Nephron (organoid): ENCODE measurements around the gene COL4A6.
"Not testable (repeated sequence)": the region's sequence is repeated elsewhere in the genome, so short reads cannot be mapped to it uniquely, and the experiment has no call there.

Experiments
- H3K27ac Mint-ChIP-seq, 3 experiments: 2 replicates each; pipeline ENCODE4 v1.8.0; 2020; ENCODE audit warnings: mixed read lengths in 3 of 3, mild to moderate bottlenecking in 2 of 3, moderate library complexity in 1 of 3
- H3K27me3 Mint-ChIP-seq: 2 replicates; pipeline ENCODE4 v1.8.0; 2021; ENCODE audit warnings: low read depth, mild to moderate bottlenecking, moderate library complexity, mixed read lengths
- H3K36me3 Mint-ChIP-seq: 2 replicates; pipeline ENCODE4 v1.8.0; 2020; ENCODE audit warnings: low read depth, mixed read lengths
- H3K4me1 Mint-ChIP-seq: 2 replicates; pipeline ENCODE4 v1.8.0; 2020; ENCODE audit warnings: mixed read lengths
- H3K4me3 Mint-ChIP-seq, 3 experiments: 2 replicates each; pipeline ENCODE4 v1.8.0; 2020; ENCODE audit warnings: mild to moderate bottlenecking in 3 of 3, mixed read lengths in 3 of 3, moderate library complexity in 2 of 3
- H3K9me3 Mint-ChIP-seq: 2 replicates; pipeline ENCODE4 v1.8.0; 2020; ENCODE audit warnings: mixed read lengths
- TF ChIP-seq, protein P1 (sequence below), 3 experiments: fragments of 200-600 bp; sonication (generic); IDR thresholded peaks; one replicate each; pipeline ENCODE4 v1.5.0; 2021; ENCODE audit warnings: antibody characterized with exemption in 3 of 3; ENCODE audit not compliant: unreplicated experiment in 3 of 3

The COL4A6 gene

GRCh38 chrX:108438110-108438623, at the start of gene COL4A6:
Gene COL4A6, minus strand, starts transcription at chrX:108438422. Its CDS starts 226 bp downstream, at chrX:108438196.
- H3K4me1 Mint-ChIP-seq: peaks cover 40% of the 10 kb centered on the region
- H3K36me3 Mint-ChIP-seq: peaks cover 10% of the 10 kb centered on the region
- no peaks in the 10 kb centered on the region for H3K9me3 Mint-ChIP-seq
- TF ChIP-seq, protein P1, sequence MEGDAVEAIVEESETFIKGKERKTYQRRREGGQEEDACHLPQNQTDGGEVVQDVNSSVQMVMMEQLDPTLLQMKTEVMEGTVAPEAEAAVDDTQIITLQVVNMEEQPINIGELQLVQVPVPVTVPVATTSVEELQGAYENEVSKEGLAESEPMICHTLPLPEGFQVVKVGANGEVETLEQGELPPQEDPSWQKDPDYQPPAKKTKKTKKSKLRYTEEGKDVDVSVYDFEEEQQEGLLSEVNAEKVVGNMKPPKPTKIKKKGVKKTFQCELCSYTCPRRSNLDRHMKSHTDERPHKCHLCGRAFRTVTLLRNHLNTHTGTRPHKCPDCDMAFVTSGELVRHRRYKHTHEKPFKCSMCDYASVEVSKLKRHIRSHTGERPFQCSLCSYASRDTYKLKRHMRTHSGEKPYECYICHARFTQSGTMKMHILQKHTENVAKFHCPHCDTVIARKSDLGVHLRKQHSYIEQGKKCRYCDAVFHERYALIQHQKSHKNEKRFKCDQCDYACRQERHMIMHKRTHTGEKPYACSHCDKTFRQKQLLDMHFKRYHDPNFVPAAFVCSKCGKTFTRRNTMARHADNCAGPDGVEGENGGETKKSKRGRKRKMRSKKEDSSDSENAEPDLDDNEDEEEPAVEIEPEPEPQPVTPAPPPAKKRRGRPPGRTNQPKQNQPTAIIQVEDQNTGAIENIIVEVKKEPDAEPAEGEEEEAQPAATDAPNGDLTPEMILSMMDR (IDR thresholded peaks at IDR 0.05; ENCODE audit: unreplicated experiment in 3 of 3): no peak
- peak within 1 kb of the TSS; percentile 93 to 97 (median 94) for H3K4me3 Mint-ChIP-seq
- H3K27ac Mint-ChIP-seq: peak within 1 kb of the TSS; percentile 97 to 99 (median 98)
- peaks cover 3% of the 10 kb centered on the region for H3K27me3 Mint-ChIP-seq

DNA sequence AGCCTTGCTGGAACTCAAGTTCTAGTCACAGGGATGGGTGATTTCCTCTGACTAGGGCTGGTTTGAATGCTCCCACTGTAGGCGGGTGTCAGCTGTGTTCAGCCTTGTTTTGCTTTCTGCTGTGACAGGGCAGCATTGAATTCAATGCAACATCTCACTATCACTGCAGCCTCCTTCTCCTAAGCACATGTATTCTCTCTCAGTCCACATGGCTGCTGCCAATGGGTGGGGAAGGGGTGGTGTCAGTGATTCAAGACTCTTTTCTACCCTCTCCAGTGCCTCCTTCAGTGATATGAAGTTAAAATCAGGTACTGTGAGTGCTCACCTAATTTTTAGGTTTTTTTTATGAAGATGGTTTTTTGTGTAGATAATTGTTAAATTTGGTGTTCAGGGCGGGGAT, 47.7 kb upstream of the COL4A6 start:
- no peak overlapping the region for H3K4me3 Mint-ChIP-seq
- H3K9me3 Mint-ChIP-seq: peaks cover 40% of the 10 kb centered on the region
- TF ChIP-seq, protein P1 (IDR thresholded peaks at IDR 0.05; ENCODE audit: unreplicated experiment in 3 of 3): no peak
- H3K27ac Mint-ChIP-seq: no peak overlapping the region
- H3K27me3 Mint-ChIP-seq: no peaks in the 10 kb centered on the region
- peaks cover 61% of the 10 kb centered on the region for H3K36me3 Mint-ChIP-seq
- no peaks in the 10 kb centered on the region for H3K4me1 Mint-ChIP-seq

DNA sequence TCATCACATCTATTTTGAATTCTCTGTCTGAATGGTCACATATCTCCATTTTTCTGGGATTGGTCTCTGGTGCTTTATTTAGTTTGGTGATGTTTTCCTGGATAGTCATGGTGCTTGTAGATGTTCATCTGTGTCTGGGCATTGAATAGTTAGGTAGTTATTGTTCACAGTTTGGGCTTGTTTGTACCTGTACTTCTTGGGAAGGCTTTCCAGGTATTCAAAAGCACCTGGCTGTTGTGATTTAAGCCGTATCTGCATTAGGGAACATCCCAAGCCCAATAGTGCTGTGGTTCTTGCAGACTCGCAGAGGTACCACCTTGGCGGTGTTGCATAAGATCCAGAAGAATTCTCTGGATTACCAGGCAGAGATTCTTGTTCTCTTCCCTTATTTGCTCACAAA, 46.0 kb upstream of the COL4A6 start:
- Mint-ChIP-seq H3K36me3 (peaks cover 77% of the 10 kb centered on the region), H3K9me3 (peaks cover 51% of the 10 kb centered on the region), H3K27me3 (no peaks in the 10 kb centered on the region), H3K4me1 (no peaks in the 10 kb centered on the region), H3K27ac (no peak overlapping the region), H3K4me3 (no peak overlapping the region)
- TF ChIP-seq, protein P1 (IDR thresholded peaks at IDR 0.05; ENCODE audit: unreplicated experiment in 3 of 3): no peak

DNA sequence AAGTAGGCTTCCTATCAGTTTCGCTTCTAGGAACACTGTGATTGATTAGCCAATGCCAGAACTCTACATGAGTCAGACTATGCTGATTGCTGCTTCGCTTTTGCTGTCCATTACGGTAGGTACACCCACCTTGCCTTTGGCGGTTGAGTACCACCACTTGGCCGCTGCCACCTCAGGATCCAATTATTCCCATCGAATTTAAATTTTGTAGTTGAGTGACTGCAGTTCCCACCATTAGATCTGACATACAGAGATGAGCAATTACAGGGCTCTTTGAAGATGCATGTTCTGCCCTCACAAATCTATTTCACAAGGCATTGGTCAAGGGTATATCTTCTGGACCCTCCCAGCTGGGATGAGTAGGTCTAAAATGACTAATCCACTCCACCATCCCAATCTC, 43.3 kb upstream of the COL4A6 start:
- Mint-ChIP-seq H3K36me3 (peaks cover 95% of the 10 kb centered on the region), H3K9me3 (peaks cover 65% of the 10 kb centered on the region)

DNA sequence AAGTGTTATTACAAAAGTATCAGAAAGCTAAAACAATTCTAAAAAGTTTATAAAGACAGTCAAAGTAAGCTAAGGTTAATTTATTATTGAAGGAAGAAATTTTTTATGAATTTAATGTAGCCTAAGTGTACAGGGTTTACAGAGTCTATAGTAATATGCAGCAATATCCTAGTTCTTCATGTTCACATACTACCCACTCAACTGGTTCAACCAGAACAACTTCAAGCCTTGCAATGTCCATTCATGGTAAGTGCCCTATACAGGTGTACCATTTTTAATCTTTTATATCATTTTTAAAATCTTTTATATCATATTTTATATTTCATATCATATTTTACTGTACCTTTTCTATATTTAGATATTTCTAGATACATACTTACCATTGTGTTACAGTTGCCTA, 35.8 kb upstream of the COL4A6 start:
- H3K4me1 Mint-ChIP-seq: no peaks in the 10 kb centered on the region
- H3K4me3 Mint-ChIP-seq: no peak overlapping the region
- TF ChIP-seq, protein P1 (IDR thresholded peaks at IDR 0.05; ENCODE audit: unreplicated experiment in 3 of 3): no peak
- no peaks in the 10 kb centered on the region for H3K27me3 Mint-ChIP-seq
- H3K36me3 Mint-ChIP-seq: peaks cover 74% of the 10 kb centered on the region
- H3K9me3 Mint-ChIP-seq: peaks cover 60% of the 10 kb centered on the region
- H3K27ac Mint-ChIP-seq: no peak overlapping the region

More for the DNA sequence above, 43.3 kb upstream of the COL4A6 start:
- H3K27ac Mint-ChIP-seq, H3K4me1 Mint-ChIP-seq, H3K27me3 Mint-ChIP-seq, H3K4me3 Mint-ChIP-seq: not testable (repeated sequence)

- no peak overlapping the region for H3K27ac Mint-ChIP-seq
Measured at GRCh38 chrX:108468486-108468885, 30.3 kb upstream of the COL4A6 start.

More at GRCh38 chrX:108468486-108468885, 30.3 kb upstream of the COL4A6 start:
- H3K36me3 Mint-ChIP-seq: peaks cover 48% of the 10 kb centered on the region
- TF ChIP-seq, protein P1 (IDR thresholded peaks at IDR 0.05; ENCODE audit: unreplicated experiment in 3 of 3): no peak
- H3K4me1 Mint-ChIP-seq: peaks cover 4% of the 10 kb centered on the region
- peaks cover 37% of the 10 kb centered on the region for H3K9me3 Mint-ChIP-seq
- H3K4me3 Mint-ChIP-seq: no peak overlapping the region
- no peaks in the 10 kb centered on the region for H3K27me3 Mint-ChIP-seq
